H1 (cell line): ENCODE data around the gene ZFP30. TPM values are rescaled to one million over a fixed set of nuclear protein-coding genes. Genes with fewer than 3 reads are reported as not detected.

Experiments
- ATF2 ChIP-seq: IDR thresholded peaks from 2 replicates; pipeline ENCODE4 v1.6.1; 2012; ENCODE audit warnings: low read length, inconsistent platforms
- CHD1 ChIP-seq: IDR thresholded peaks from 2 replicates; pipeline ENCODE4 v1.6.1; 2012; ENCODE audit warnings: low read depth, low read length, improper control_type of control experiment
- EP300 ChIP-seq, 2 experiments: IDR thresholded peaks; 1 replicate in 1 of 2; 2 replicates in 1 of 2; pipeline ENCODE4 v1.6.1; 2011 to 2012; ENCODE audit warnings: low read depth in 2 of 2, low read length in 2 of 2, mild to moderate bottlenecking in 2 of 2, borderline replicate concordance in 1 of 2, inconsistent platforms in 1 of 2, moderate library complexity in 1 of 2
- EZH2 ChIP-seq: fragments of 200-600 bp; sonication (generic); IDR thresholded peaks from 2 replicates; pipeline ENCODE4 v1.7.1; 2012; ENCODE audit warnings: low read depth, mild to moderate bottlenecking, moderate library complexity, low read length, inconsistent platforms; ENCODE audit not compliant: severe bottlenecking
- GTF2F1 ChIP-seq: IDR thresholded peaks from 2 replicates; pipeline ENCODE4 v1.6.1; 2012; ENCODE audit warnings: low read depth, low read length, improper control_type of control experiment, borderline replicate concordance
- JUND ChIP-seq: IDR thresholded peaks from 2 replicates; pipeline ENCODE4 v1.6.1; 2011; ENCODE audit warnings: mild to moderate bottlenecking, improper control_type of control experiment, low read length
- KDM1A ChIP-seq: fragments of 200-600, 300-600 bp; sonication (generic); IDR thresholded peaks from 2 replicates; pipeline ENCODE4 v1.7.1; 2016; ENCODE audit warnings: mild to moderate bottlenecking, low read length, borderline replicate concordance
- RBBP5 ChIP-seq: IDR thresholded peaks from 2 replicates; pipeline ENCODE4 v1.7.1; 2012; ENCODE audit warnings: low read depth, mild to moderate bottlenecking, inconsistent platforms, low read length, moderate library complexity, borderline replicate concordance
- RXRA ChIP-seq: IDR thresholded peaks from 2 replicates; pipeline ENCODE4 v1.6.1; 2011; ENCODE audit warnings: low read depth, mild to moderate bottlenecking, low read length, moderate library complexity; ENCODE audit not compliant: insufficient read depth
- polyA plus RNA-seq, 7 experiments: library from polyadenylated mRNA; depleted of rRNA in 3 of 7; stranded (reverse) in 5 of 7; unstranded in 2 of 7; fragments of >200 nt in 5 of 7; fragments of 200-250 nt in 2 of 7; gene quantifications; 1 replicate in 5 of 7; 2 replicates in 1 of 7; 4 replicates in 1 of 7; pipeline versions ENCODE4 v1.2.1 to v1.2.3, GENCODE V29; 2011 to 2013; ENCODE audit warnings: missing spikeins in 2 of 7, mixed read lengths in 2 of 7
- total RNA-seq: library from RNA; stranded (reverse); fragmentation: NEBNext Ultra II Directional; extraction: Animal tissue kit (Norgen Biotek cat#: 25700); gene quantifications from 2 replicates; pipeline ENCODE4 v1.2.1, GENCODE V29; 2021

Gene ZFP30
- total and polyA plus RNA-seq, 2 of the 8 experiments (the other 6 are each of a cell fraction or from before 2014, with no cell fraction given), result 1.4 to 6.1 TPM

- TF ChIP-seq RXRA (no peak), GTF2F1 (no peak), EP300 (IDR thresholded peaks at IDR 0.05; ENCODE audit: borderline replicate concordance in 1 of 2, low read depth in 2 of 2, low read length in 2 of 2) (no peak), KDM1A (no peak), ATF2 (no peak), RBBP5 (no peak; the same call in 1 of the 2 replicates), CHD1 (no peak), EZH2 (no peak), JUND (no peak)
Measured at GRCh38 chr19:37654629-37655300, 500 bp downstream of the ZFP30 start (continued).
